GM12892 (cell line): ENCODE results near the gene PLPP4.

Experiments
- POLR2A ChIP-seq: IDR thresholded peaks from 2 replicates; pipeline ENCODE4 v1.6.1; 2011; ENCODE audit warnings: low read depth, low read length, control low read depth
- POLR2AphosphoS5 ChIP-seq: IDR thresholded peaks from 2 replicates; pipeline ENCODE4 v1.6.1; 2011; ENCODE audit warnings: low read depth, low read length, control low read depth
- TAF1 ChIP-seq: IDR thresholded peaks from 2 replicates; pipeline ENCODE4 v1.6.1; 2011; ENCODE audit warnings: low read depth, mild to moderate bottlenecking, control low read depth, low read length, borderline replicate concordance

GRCh38 chr10:120598386-120598785 lies 141.4 kb downstream of the PLPP4 start:
- TF ChIP-seq POLR2A (no peak), POLR2AphosphoS5 (no peak), TAF1 (no peak)
